VCaP (cell line): ENCODE measurements around the gene ZFP92.
"Not testable (repeated sequence)": the region's sequence is repeated elsewhere in the genome, so short reads cannot be mapped to it uniquely, and the experiment has no call there.

Experiments
- H3K27ac ChIP-seq: fragments of 450-650 bp; 2 replicates; pipeline ENCODE4 v1.5.1; 2017
- TF ChIP-seq, protein P1 (sequence below): fragments of 450-650 bp; conservative IDR thresholded peaks from 2 replicates; pipeline ENCODE4 v1.5.1; 2017; ENCODE audit warnings: mild to moderate bottlenecking, moderate library complexity

Gene ZFP92

DNA sequence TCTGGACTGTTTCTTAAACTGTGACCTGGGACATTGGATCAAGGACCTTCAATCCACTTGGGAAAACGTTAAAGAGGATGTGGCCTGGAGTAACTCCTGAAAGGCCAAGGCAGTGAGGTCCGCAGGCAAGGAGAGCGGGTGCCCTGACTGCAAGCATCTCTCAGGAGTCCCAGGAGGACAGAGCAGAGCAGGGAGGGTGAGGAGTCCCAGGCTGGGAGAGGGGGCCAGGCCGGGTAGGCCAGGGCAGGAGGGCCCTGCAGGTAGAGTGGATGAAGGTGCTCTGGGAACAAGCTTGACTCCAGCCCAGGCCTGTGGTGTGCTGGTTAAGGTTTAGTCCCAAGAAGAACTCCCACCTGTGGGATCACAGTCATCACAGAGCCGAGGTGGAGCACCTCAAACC is 23.9 kb upstream of the ZFP92 start:
- TF ChIP-seq, protein P1, sequence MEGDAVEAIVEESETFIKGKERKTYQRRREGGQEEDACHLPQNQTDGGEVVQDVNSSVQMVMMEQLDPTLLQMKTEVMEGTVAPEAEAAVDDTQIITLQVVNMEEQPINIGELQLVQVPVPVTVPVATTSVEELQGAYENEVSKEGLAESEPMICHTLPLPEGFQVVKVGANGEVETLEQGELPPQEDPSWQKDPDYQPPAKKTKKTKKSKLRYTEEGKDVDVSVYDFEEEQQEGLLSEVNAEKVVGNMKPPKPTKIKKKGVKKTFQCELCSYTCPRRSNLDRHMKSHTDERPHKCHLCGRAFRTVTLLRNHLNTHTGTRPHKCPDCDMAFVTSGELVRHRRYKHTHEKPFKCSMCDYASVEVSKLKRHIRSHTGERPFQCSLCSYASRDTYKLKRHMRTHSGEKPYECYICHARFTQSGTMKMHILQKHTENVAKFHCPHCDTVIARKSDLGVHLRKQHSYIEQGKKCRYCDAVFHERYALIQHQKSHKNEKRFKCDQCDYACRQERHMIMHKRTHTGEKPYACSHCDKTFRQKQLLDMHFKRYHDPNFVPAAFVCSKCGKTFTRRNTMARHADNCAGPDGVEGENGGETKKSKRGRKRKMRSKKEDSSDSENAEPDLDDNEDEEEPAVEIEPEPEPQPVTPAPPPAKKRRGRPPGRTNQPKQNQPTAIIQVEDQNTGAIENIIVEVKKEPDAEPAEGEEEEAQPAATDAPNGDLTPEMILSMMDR: no peak
- no peak overlapping the region for H3K27ac ChIP-seq

DNA sequence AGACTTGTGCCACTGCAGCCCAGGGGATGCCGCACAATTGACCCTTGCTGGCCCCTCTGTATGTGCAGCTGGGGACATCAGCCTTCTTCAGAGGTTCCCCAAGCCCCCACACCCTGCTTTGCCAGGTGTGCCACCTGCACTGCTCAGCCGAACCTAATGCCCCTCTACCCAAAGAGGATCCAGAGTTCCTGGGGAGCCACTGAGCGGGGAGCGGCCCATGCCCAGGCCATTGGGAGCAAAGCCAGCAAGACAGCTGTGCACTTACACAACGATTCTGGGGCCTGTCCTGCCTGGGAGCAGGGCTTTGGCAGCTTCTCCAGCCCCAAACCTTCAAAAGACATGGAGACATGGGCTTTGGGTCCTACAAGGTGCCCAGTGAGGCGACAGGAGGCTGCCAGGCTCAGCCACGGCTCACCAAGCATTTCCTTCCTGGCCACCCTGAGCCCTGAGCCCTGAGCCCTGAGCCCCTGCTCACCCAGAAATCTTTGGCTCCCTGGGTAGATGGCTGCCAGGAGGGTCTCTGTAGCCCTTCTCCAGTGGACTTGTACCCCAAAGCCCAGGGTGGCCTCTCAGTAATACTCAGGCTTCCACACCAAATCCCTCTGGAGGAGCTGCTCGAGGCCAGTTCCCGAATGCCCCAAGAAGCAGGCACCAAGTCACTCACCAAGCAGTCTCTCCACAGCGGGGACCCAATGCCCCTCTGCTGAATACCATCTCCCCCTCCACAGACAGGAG is 23.1 kb upstream of the ZFP92 start:
- H3K27ac ChIP-seq: no peak overlapping the region
- TF ChIP-seq, protein P1: no peak

DNA sequence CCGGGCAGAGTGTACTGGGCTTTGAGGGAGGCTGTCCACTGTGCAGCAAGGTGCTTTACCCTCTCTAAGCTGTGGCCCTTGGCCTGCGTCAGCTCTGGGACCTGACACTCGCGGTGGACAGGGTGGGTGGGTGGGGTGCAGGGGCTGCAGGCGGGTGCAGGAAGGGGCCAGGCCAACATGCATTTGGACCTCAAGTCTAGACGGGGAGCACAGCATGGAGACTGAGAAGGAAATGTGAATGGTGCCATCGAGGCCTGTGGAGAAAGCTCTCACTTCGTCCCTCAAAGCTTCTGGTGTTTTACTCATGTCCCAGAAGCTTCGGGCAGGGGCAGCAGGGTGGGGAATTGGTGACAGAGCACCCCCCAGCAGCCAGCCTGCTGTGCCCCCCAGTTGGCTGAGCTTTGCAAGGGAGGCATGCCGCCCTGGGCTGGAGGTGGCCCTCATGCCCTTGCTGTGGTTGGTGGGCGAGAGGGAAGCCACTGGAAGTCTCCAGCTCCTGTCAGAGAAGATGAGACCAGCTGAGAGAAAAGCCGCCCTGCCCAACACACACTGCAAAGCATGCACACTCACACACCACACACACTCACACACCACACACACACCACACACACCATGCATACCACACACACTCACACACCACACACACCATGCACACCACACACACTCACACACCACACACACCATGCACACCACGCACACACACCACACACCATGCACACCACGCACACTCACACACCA is 22.4 kb upstream of the ZFP92 start:
- TF ChIP-seq, protein P1: no peak

DNA sequence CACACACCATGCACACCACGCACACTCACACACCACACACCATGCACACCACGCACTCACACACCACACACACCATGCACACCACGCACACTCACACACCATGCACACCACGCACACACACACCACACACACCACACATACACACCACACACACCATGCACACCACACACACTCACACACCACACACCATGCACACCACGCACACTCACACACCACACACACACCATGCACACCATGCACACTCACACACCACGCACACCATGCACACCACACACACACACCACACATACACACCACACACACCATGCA is 21.9 kb upstream of the ZFP92 start:
- H3K27ac ChIP-seq: not testable (repeated sequence)

More for the DNA sequence above, 22.4 kb upstream of the ZFP92 start:
- no peak overlapping the region for H3K27ac ChIP-seq

DNA sequence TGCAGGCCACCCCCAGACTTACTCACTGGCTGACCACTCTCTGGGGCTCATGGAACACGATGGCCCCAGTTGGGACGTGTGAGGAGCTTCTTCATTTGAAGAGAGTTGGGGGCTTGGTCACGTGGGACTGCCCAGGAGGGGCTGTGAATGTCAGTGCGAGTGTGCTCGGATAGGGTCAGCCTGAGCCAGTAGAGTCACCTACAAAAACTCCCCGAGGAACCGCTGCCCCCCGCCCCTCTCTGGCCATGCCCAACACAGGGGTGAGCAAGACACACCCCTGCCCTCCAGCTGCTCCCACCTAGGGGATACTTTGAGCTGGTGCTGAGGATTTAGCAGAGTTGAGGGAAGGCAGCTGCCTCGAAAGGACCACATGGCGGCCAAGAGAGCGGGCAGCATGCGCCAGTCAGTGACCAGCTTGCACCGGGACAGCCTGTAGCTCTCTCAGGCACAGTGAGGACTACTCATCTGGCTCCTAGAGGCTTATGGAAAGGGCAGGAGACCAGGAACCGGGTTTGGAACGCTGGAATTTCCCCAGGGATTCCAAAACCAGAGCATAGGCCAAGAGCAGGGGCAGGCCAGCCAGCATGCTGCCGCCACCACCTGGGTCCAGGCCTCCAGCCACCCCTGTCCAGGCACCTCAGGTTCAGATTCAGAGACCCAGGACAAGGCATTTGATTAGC is 18.5 kb upstream of the ZFP92 start:
- TF ChIP-seq, protein P1: no peak

DNA sequence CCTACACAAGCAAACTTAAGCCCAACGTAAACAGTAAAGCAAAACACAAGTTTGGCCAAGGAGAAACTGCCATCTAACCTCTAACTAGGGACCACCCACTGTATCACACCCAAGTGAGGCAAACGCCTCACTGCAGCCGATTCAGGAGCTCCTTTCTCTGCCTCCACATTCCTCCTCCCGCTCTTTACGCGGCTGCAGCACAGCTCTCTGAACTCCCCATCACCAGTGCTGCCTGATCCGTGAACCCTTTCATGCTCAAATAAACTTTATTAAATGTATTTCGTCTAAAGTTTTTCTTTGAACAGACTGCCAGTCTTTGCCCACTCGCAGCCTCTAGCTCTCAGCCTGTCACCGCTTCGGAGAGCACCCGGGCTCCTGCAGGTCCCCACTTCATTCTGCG is 16.7 kb upstream of the ZFP92 start:
- no peak overlapping the region for H3K27ac ChIP-seq
- TF ChIP-seq, protein P1: no peak

More for the DNA sequence above, 18.5 kb upstream of the ZFP92 start:
- no peak overlapping the region for H3K27ac ChIP-seq

DNA sequence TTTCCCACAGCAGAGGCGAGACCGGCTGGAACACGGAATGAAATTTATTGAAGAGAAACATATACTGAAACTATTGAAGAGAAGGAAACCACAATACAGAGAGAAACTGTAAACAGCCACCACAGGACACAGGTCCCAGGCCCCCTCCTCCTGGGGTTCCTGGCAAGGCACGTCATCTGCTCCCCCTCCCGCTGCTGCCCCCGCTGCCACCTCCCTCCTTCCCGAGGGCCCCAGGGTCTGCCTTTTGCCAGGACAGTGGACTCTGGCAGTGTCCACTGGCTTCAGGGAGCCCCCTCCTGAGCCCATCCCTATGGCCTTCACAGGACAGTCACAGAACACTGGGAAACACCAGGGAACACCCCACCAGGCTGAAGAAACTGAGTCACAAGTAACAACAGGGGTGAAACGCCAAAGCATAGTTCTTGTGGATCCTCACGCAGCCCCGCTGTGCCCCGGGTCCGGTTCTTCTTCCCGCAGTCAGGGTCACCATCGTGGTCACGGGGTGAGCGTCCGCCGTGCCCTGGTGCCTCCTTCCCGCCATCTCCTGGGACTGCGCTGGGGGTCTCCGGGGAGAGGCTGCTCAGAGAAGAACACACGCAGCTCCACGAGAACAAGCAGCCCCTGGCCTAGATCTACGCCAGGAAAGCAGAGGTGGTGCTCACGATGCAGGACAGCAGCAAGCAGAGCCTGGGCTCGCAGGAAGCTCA is 15.5 kb upstream of the ZFP92 start:
- H3K27ac ChIP-seq: no peak overlapping the region
- TF ChIP-seq, protein P1: no peak
